Endothelial cell of umbilical vein (primary cell): Measurements from ENCODE around the gene FZR1.

Experiments used
- CTCF ChIP-seq, 2 donors: IDR thresholded peaks; 1 replicate in 1 of 2; 2 replicates in 1 of 2; pipeline ENCODE4 v1.5.1; 2011; ENCODE audit warnings: low read length in 2 of 2, mild to moderate bottlenecking in 2 of 2, moderate library complexity in 2 of 2, control low read depth in 1 of 2, inconsistent platforms in 1 of 2, low read depth in 1 of 2; ENCODE audit not compliant: insufficient read depth in 1 of 2; ENCODE audit errors: extremely low read depth in 1 of 2
- EZH2 ChIP-seq: IDR thresholded peaks from 2 replicates; pipeline ENCODE4 v1.6.1; 2012; ENCODE audit warnings: borderline replicate concordance, low read depth, mild to moderate bottlenecking, moderate library complexity, low read length, inconsistent platforms; ENCODE audit not compliant: severe bottlenecking
- FOS ChIP-seq: IDR thresholded peaks from 2 replicates; pipeline ENCODE4 v1.6.1; 2011; ENCODE audit warnings: mild to moderate bottlenecking, low read length, moderate library complexity, borderline replicate concordance; ENCODE audit not compliant: insufficient read depth
- GATA2 ChIP-seq: IDR thresholded peaks from 2 replicates; pipeline ENCODE4 v1.7.0; 2011; ENCODE audit warnings: low read depth, mild to moderate bottlenecking, moderate library complexity, mixed read lengths, low read length; ENCODE audit not compliant: insufficient read length, insufficient read depth
- JUN ChIP-seq: IDR thresholded peaks from 2 replicates; pipeline ENCODE4 v1.6.1; 2011; ENCODE audit warnings: borderline replicate concordance, low read depth; ENCODE audit not compliant: insufficient read length, insufficient read depth
- MAX ChIP-seq: IDR thresholded peaks from 2 replicates; pipeline ENCODE4 v1.6.1; 2011; ENCODE audit not compliant: insufficient read depth, insufficient read length
- MYC ChIP-seq: IDR thresholded peaks from one replicate; pipeline ENCODE4 v1.6.1; 2011; ENCODE audit warnings: mild to moderate bottlenecking, low read depth, low read length
- POLR2A ChIP-seq: IDR thresholded peaks from 2 replicates; pipeline ENCODE4 v1.6.1; 2012; ENCODE audit warnings: low read depth, mild to moderate bottlenecking, control low read depth, low read length
- POLR2AphosphoS5 ChIP-seq: IDR thresholded peaks from 2 replicates; pipeline ENCODE4 v1.6.1; 2012; ENCODE audit warnings: low read depth, mild to moderate bottlenecking, control low read depth, low read length, moderate library complexity; ENCODE audit not compliant: insufficient read depth

GRCh38 chr19:3496392-3497273 is 9.5 kb upstream of the FZR1 start:
- no peak for TF ChIP-seq POLR2A
- TF ChIP-seq CTCF (IDR thresholded peaks at IDR 0.05; ENCODE audit: extremely low read depth in 1 of 2, insufficient read depth in 1 of 2, low read depth in 1 of 2, low read length in 2 of 2): no peak
- TF ChIP-seq EZH2: no peak
- no peak for TF ChIP-seq POLR2AphosphoS5
- no peak for TF ChIP-seq MAX
- TF ChIP-seq JUN: no peak
- no peak for TF ChIP-seq GATA2
- TF ChIP-seq FOS: no peak
- no peak for TF ChIP-seq MYC
